Thyroid gland (tissue), 4 donors: ENCODE results near the gene OPN4.

Experiments used
- CTCF ChIP-seq, 6 experiments: fragments of 200-600 bp in 3 of 6; fragments of 450-650 bp in 3 of 6; sonication (generic) in 3 of 6; IDR thresholded peaks; one replicate each; pipeline ENCODE4 v1.5.1; 2016 to 2019; ENCODE audit warnings: antibody characterized with exemption in 6 of 6, mild to moderate bottlenecking in 2 of 6, inconsistent platforms in 1 of 6, moderate library complexity in 1 of 6
- POLR2A ChIP-seq, 2 donors: fragments of 450-650 bp; IDR thresholded peaks; one replicate each; pipeline ENCODE4 v1.6.1; 2017; ENCODE audit warnings: antibody characterized with exemption in 2 of 2, mild to moderate bottlenecking in 2 of 2, moderate library complexity in 1 of 2

GRCh38 chr10:86685893-86686632 lies 31.7 kb downstream of the OPN4 start:
- TF ChIP-seq CTCF (IDR thresholded peaks at IDR 0.05) = no peak
- TF ChIP-seq POLR2A (IDR thresholded peaks at IDR 0.05) = no peak
